Mesenchymal stem cell (in vitro differentiated cells and primary cell): ENCODE measurements around the gene CASKIN2.

Source experiments
- DNase-seq: peaks from one replicate; pipeline ENCODE4 v3.0.0-alpha.2; 2013
- H2AFZ ChIP-seq: one replicate; pipeline ENCODE4 v1.6.1; 2013; ENCODE audit warnings: low read depth, mild to moderate bottlenecking, control low read depth, inconsistent platforms, low read length, moderate library complexity
- H2AK5ac ChIP-seq: 2 replicates; pipeline ENCODE4 v1.6.1; 2013; ENCODE audit warnings: low read length, moderate library complexity, mild to moderate bottlenecking, inconsistent platforms; ENCODE audit not compliant: severe bottlenecking
- H2BK120ac ChIP-seq: one replicate; pipeline ENCODE4 v1.6.1; 2013; ENCODE audit warnings: low read depth, mild to moderate bottlenecking, inconsistent platforms, low read length, moderate library complexity
- H2BK12ac ChIP-seq, 2 experiments: one replicate each; pipeline ENCODE4 v1.6.1; 2013; ENCODE audit warnings: inconsistent platforms in 2 of 2, low read length in 2 of 2, mild to moderate bottlenecking in 2 of 2, moderate library complexity in 2 of 2, control low read depth in 1 of 2
- H2BK15ac ChIP-seq: one replicate; pipeline ENCODE4 v1.6.1; 2013; ENCODE audit warnings: mild to moderate bottlenecking, low read depth, inconsistent platforms; ENCODE audit not compliant: poor library complexity, severe bottlenecking
- H2BK5ac ChIP-seq: 2 replicates; pipeline ENCODE4 v1.6.1; 2013; ENCODE audit warnings: low read depth, mild to moderate bottlenecking, low read length, control low read depth, inconsistent platforms; ENCODE audit not compliant: poor library complexity, severe bottlenecking
- H3K14ac ChIP-seq, 2 experiments: one replicate each; pipeline ENCODE4 v1.6.1; 2013; ENCODE audit warnings: inconsistent platforms in 2 of 2, low read length in 2 of 2, control low read depth in 1 of 2, mild to moderate bottlenecking in 1 of 2, moderate library complexity in 1 of 2
- H3K18ac ChIP-seq, 2 experiments: one replicate each; pipeline ENCODE4 v1.6.1; 2013; ENCODE audit warnings: inconsistent platforms in 2 of 2, low read length in 2 of 2, control low read depth in 1 of 2, low read depth in 1 of 2, mild to moderate bottlenecking in 1 of 2
- H3K23ac ChIP-seq, 2 experiments: one replicate each; pipeline ENCODE4 v1.6.1; 2013; ENCODE audit warnings: inconsistent platforms in 2 of 2, low read length in 2 of 2, mild to moderate bottlenecking in 2 of 2, moderate library complexity in 2 of 2, control low read depth in 1 of 2
- H3K27ac ChIP-seq: 2 replicates; pipeline ENCODE4 v1.5.1; 2013; ENCODE audit warnings: mild to moderate bottlenecking, moderate library complexity, low read length, control low read depth, inconsistent platforms; ENCODE audit not compliant: poor library complexity, severe bottlenecking
- H3K27me3 ChIP-seq, 2 experiments: 2 replicates each; pipeline versions ENCODE4 v1.6.1 to v1.7.0; 2013; ENCODE audit warnings: low read length in 2 of 2, mild to moderate bottlenecking in 2 of 2, moderate library complexity in 2 of 2, control low read depth in 1 of 2, inconsistent platforms in 1 of 2; ENCODE audit not compliant: control insufficient read depth in 1 of 2, insufficient read depth in 1 of 2
- H3K36me3 ChIP-seq, 2 experiments: 2 replicates each; pipeline versions ENCODE4 v1.6.1 to v1.7.0; 2013; ENCODE audit warnings: low read length in 2 of 2, control low read depth in 1 of 2, inconsistent platforms in 1 of 2, low read depth in 1 of 2, mild to moderate bottlenecking in 1 of 2; ENCODE audit not compliant: insufficient read depth in 2 of 2, control insufficient read depth in 1 of 2
- H3K4ac ChIP-seq, 2 experiments: one replicate each; pipeline ENCODE4 v1.6.1; 2013; ENCODE audit warnings: inconsistent platforms in 2 of 2, low read length in 2 of 2, mild to moderate bottlenecking in 2 of 2, moderate library complexity in 2 of 2, control low read depth in 1 of 2, low read depth in 1 of 2
- H3K4me1 ChIP-seq: 2 replicates; pipeline ENCODE4 v1.6.1; 2013; ENCODE audit warnings: low read depth, low read length, control low read depth; ENCODE audit not compliant: control insufficient read depth, insufficient read depth
- H3K4me2 ChIP-seq: 2 replicates; pipeline ENCODE4 v1.6.1; 2013; ENCODE audit warnings: low read length, mild to moderate bottlenecking, inconsistent platforms; ENCODE audit not compliant: poor library complexity, severe bottlenecking
- H3K4me3 ChIP-seq, 2 experiments: 2 replicates each; pipeline versions ENCODE4 v1.5.1 to v1.7.0; 2013; ENCODE audit warnings: low read length in 2 of 2, mild to moderate bottlenecking in 2 of 2, control low read depth in 1 of 2, low read depth in 1 of 2; ENCODE audit not compliant: insufficient read depth in 1 of 2
- H3K79me1 ChIP-seq: replicated peaks from 2 replicates; pipeline ENCODE4 v1.6.1; 2013; ENCODE audit warnings: mild to moderate bottlenecking, control low read depth, low read length, inconsistent platforms; ENCODE audit not compliant: poor library complexity, severe bottlenecking
- H3K9ac ChIP-seq: 2 replicates; pipeline ENCODE4 v1.7.0; 2013; ENCODE audit warnings: mild to moderate bottlenecking, low read length, moderate library complexity
- H3K9me3 ChIP-seq: 2 replicates; pipeline ENCODE4 v1.7.0; 2013; ENCODE audit warnings: mild to moderate bottlenecking, low read length; ENCODE audit not compliant: control insufficient read depth
- H4K8ac ChIP-seq: one replicate; pipeline ENCODE4 v1.6.1; 2013; ENCODE audit warnings: inconsistent platforms, mild to moderate bottlenecking, low read length, moderate library complexity
- H4K91ac ChIP-seq: one replicate; pipeline ENCODE4 v1.6.1; 2013; ENCODE audit warnings: mild to moderate bottlenecking, low read length, inconsistent platforms
- WGBS: methylation state at CpG from one replicate; pipeline ENCODE4 v1.1.7; 2013; ENCODE audit warnings: mixed read lengths; 5-methylcytosine and 5-hydroxymethylcytosine counted together

Gene CASKIN2

DNA sequence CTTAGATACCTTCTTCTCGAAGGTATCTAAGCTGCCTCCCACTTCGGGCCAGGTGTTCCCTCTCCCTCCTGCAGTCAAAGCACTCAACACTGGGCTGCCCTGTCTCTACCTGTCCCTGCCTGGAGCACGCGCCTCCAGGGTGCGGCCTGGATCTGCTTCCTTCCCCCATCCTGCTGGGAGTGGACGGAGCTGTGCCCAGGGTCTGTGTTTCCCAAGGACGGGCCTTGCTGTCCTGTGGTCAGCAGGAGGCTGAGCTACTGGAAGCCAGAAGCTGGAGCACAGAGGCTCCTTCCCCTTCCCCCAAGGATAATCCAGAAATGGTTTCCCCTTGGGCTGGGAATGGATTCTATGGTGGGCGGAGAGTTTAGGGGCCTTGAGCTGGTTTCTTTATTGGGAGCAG, 26.9 kb upstream of the CASKIN2 start:
- H2BK120ac ChIP-seq: no peak overlapping the region
- no peak overlapping the region for H2BK5ac ChIP-seq
- peaks cover 4 to 68% of the 10 kb centered on the region in 2 experiments for H3K27me3 ChIP-seq
- WGBS: 93% methylated on average over 8 of the region's 8 CpGs
- peaks cover 30% of the 10 kb centered on the region for H3K4me1 ChIP-seq
- H3K79me1 ChIP-seq: no peaks in the 10 kb centered on the region
- H2AFZ ChIP-seq: no peak overlapping the region
- H3K9ac ChIP-seq: no peak overlapping the region
- H3K4ac ChIP-seq: no peak overlapping the region
- H3K14ac ChIP-seq: peak overlapping the region in 1 of 2 experiments; percentile 4
- H3K9me3 ChIP-seq: no peaks in the 10 kb centered on the region
- no peak overlapping the region for H3K23ac ChIP-seq
- no peak overlapping the region for H4K8ac ChIP-seq
- H3K18ac ChIP-seq: no peak overlapping the region
- H3K4me3 ChIP-seq: no peak overlapping the region
- peaks cover 0 to 2% of the 10 kb centered on the region in 2 experiments for H3K36me3 ChIP-seq
- no peak overlapping the region for H3K27ac ChIP-seq
- no peak for DNase-seq
- H3K4me2 ChIP-seq: no peak overlapping the region
- no peak overlapping the region for H2BK12ac ChIP-seq
- H2BK15ac ChIP-seq: no peak overlapping the region
- H4K91ac ChIP-seq: no peak overlapping the region
- H2AK5ac ChIP-seq: no peak overlapping the region

DNA sequence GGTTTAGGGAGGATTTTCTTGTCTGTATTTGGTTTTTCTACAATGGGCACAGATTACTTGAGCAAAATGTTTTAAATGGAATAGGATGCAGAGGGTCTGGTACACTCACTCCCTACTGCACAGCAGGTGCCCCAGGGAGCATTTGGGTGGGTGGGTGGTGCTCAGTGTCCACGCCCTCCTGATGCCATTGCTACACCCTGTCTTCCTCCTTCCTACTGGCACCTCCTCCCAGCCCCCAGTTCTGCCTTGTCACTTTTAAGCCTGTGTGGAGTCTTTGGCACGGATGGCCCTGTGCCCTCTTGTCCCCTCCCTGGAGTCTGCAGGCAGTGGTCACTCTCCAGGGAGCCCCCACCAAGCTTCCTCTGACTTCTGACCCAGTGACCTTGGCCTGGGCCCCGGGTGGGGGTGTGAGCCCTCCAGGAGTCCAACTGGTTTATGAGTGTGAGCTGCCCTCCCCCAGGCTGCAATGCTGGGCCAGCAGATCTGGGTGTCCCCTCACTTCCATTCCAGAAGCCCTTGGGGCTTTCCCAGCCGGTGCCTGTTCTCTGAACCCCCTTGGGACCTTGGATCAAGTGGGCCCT, 25.7 kb upstream of the CASKIN2 start:
- Histone ChIP-seq H4K91ac (no peak overlapping the region), H2BK120ac (no peak overlapping the region), H3K4me1 (peaks cover 30% of the 10 kb centered on the region), H3K79me1 (no peaks in the 10 kb centered on the region), H2BK5ac (no peak overlapping the region), H3K23ac (no peak overlapping the region), H3K9ac (no peak overlapping the region), H2AK5ac (no peak overlapping the region), H2AFZ (no peak overlapping the region), H3K4ac (peak overlapping the region in 1 of 2 experiments; percentile 24), H3K27ac (no peak overlapping the region), H3K4me3 (no peak overlapping the region), H3K18ac (no peak overlapping the region), H3K14ac (no peak overlapping the region), H4K8ac (no peak overlapping the region), H3K36me3 (peaks cover 0 to 2% of the 10 kb centered on the region in 2 experiments), H3K9me3 (no peaks in the 10 kb centered on the region), H2BK12ac (no peak overlapping the region), H3K27me3 (peaks cover 0 to 69% of the 10 kb centered on the region in 2 experiments), H3K4me2 (no peak overlapping the region), H2BK15ac (no peak overlapping the region)
- 52% methylated on average over 4 of the region's 4 CpGs for WGBS
- no peak for DNase-seq

DNA sequence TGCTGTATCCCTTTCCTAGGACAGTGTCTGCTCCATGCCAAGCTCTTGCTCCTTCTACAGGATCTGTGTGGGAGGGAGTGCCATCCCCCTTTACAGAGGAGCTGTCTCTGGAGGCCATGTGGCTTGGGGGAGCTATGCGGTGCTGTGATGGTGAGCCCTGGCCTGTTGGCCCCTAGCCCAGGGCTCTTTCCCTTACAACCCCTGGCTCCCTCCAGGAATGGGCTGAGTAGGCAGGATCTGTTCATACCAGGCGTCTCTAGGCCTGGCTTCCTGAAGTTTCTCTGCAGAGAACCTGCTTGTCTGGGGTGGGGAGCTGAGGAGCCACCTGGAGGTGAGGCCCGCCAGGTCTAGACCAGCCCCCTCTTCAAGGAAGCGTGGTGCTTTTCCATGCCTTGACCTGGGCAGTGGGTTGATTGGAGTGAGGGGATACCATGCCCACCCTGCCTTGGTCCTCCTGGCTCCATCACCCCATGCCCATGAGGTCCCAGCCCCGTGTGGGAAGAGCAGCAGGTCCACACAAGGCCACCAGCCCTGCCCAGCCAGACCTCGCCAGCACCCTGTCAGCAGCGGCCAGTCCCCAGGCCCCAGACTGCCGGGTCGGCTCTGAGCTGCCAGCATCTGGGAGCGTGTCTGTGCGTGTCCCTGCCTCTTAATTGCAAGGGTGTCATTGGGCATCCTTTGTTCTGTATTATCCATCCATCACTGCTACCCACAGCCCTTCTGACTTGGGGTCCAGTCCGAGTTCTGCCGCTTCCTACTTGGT, 24.8 kb upstream of the CASKIN2 start:
- H3K4me3 ChIP-seq: no peak overlapping the region
- peak overlapping the region in 1 of 2 experiments; percentile 23 for H3K14ac ChIP-seq
- WGBS: 80% methylated on average over 9 of the region's 13 CpGs
- peaks cover 0 to 69% of the 10 kb centered on the region in 2 experiments for H3K27me3 ChIP-seq
- peaks cover 30% of the 10 kb centered on the region for H3K4me1 ChIP-seq
- no peak overlapping the region for H2AK5ac ChIP-seq
- no peak overlapping the region for H3K18ac ChIP-seq
- H3K27ac ChIP-seq: no peak overlapping the region
- H3K4ac ChIP-seq: no peak overlapping the region
- no peak overlapping the region for H2AFZ ChIP-seq
- H3K9me3 ChIP-seq: no peaks in the 10 kb centered on the region
- DNase-seq: no peak
- no peak overlapping the region for H2BK15ac ChIP-seq
- no peak overlapping the region for H3K4me2 ChIP-seq
- H2BK5ac ChIP-seq: no peak overlapping the region
- H3K9ac ChIP-seq: no peak overlapping the region
- H4K8ac ChIP-seq: peak overlapping the region; percentile 4
- H2BK12ac ChIP-seq: no peak overlapping the region
- peaks cover 0 to 2% of the 10 kb centered on the region in 2 experiments for H3K36me3 ChIP-seq
- no peak overlapping the region for H4K91ac ChIP-seq
- H3K79me1 ChIP-seq: no peaks in the 10 kb centered on the region
- H3K23ac ChIP-seq: no peak overlapping the region
- H2BK120ac ChIP-seq: no peak overlapping the region

DNA sequence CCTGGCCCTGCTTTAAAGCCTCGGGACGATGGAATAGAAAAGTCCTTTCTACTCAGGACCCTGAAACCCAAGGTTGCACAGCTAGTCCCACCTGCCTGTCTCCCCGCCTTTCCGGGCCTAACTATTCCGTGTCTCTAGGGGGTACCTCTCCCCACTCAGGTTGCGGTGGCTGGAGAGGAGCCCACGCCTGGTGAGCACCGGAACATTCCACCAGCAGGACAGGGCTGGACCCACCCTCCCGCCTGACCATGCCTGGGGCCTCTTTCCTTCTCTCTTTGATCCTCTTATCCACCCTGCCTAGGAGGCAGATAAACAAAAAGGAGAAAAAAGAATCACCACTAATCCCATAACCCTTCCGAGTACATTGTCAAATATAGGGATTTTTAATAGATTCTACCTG, 21.0 kb upstream of the CASKIN2 start:
- H4K91ac ChIP-seq: no peak overlapping the region

More for the DNA sequence above, 21.0 kb upstream of the CASKIN2 start:
- H2AK5ac ChIP-seq: no peak overlapping the region
- H2BK5ac ChIP-seq: no peak overlapping the region
- H3K79me1 ChIP-seq: no peaks in the 10 kb centered on the region
- no peak overlapping the region for H4K8ac ChIP-seq
- no peak overlapping the region for H3K4me3 ChIP-seq
- no peak overlapping the region for H3K14ac ChIP-seq
- H3K9me3 ChIP-seq: no peaks in the 10 kb centered on the region
- H2BK12ac ChIP-seq: no peak overlapping the region
- no peak overlapping the region for H3K27ac ChIP-seq
- DNase-seq: no peak
- WGBS: 81% methylated on average over 8 of the region's 10 CpGs
- no peak overlapping the region for H2BK120ac ChIP-seq
- no peak overlapping the region for H2AFZ ChIP-seq
- H3K9ac ChIP-seq: no peak overlapping the region
- no peak overlapping the region for H2BK15ac ChIP-seq
- no peak overlapping the region for H3K23ac ChIP-seq
- H3K4me2 ChIP-seq: no peak overlapping the region
- peaks cover 17% of the 10 kb centered on the region for H3K4me1 ChIP-seq
- H3K4ac ChIP-seq: no peak overlapping the region
- H3K27me3 ChIP-seq: peaks cover 0 to 60% of the 10 kb centered on the region in 2 experiments
- no peak overlapping the region for H3K18ac ChIP-seq
- H3K36me3 ChIP-seq: peaks cover 0 to 6% of the 10 kb centered on the region in 2 experiments
